CD14-positive monocyte (primary cell): Measurements from ENCODE around the gene ALKBH3. TPM values are rescaled to one million over a fixed set of nuclear protein-coding genes. Genes with fewer than 3 reads are reported as not detected.

Experiments used
- DNase-seq, 3 donors: peaks; one replicate each; pipeline ENCODE4 v3.0.0-alpha.2; 2011 to 2022
- H2AFZ ChIP-seq: 2 replicates; pipeline ENCODE4 v1.6.0; 2012; ENCODE audit warnings: mild to moderate bottlenecking, low read depth, low read length, inconsistent platforms; ENCODE audit not compliant: insufficient read depth, poor library complexity, severe bottlenecking
- H3K27ac ChIP-seq, 2 donors: 1 replicate in 1 of 2; 2 replicates in 1 of 2; pipeline ENCODE4 v1.5.1; 2012 to 2013; ENCODE audit warnings: low read length in 2 of 2, control low read depth in 1 of 2, inconsistent platforms in 1 of 2, low read depth in 1 of 2, mild to moderate bottlenecking in 1 of 2
- H3K27me3 ChIP-seq, 2 donors: one replicate each; pipeline versions ENCODE4 v1.6.0 to v1.6.1; 2011 to 2013; ENCODE audit warnings: low read length in 2 of 2; ENCODE audit not compliant: control insufficient read depth in 2 of 2, insufficient read depth in 2 of 2
- H3K36me3 ChIP-seq, 2 donors: replicated peaks in 1 of 2; 1 replicate in 1 of 2; 2 replicates in 1 of 2; pipeline versions ENCODE4 v1.5.1 to v1.6.1; 2012 to 2013; ENCODE audit warnings: low read length in 2 of 2, control low read depth in 1 of 2, inconsistent platforms in 1 of 2, mild to moderate bottlenecking in 1 of 2; ENCODE audit not compliant: insufficient read depth in 2 of 2, control insufficient read depth in 1 of 2
- H3K4me1 ChIP-seq, 2 donors: 1 replicate in 1 of 2; 2 replicates in 1 of 2; pipeline versions ENCODE4 v1.5.1 to v1.6.1; 2012 to 2013; ENCODE audit warnings: low read length in 2 of 2, control low read depth in 1 of 2, inconsistent platforms in 1 of 2, mild to moderate bottlenecking in 1 of 2, moderate library complexity in 1 of 2; ENCODE audit not compliant: insufficient read depth in 2 of 2, control insufficient read depth in 1 of 2
- H3K4me2 ChIP-seq: replicated peaks from 2 replicates; pipeline ENCODE3; 2012; ENCODE audit warnings: low read length, moderate library complexity, mild to moderate bottlenecking; ENCODE audit not compliant: poor library complexity, severe bottlenecking; ENCODE audit errors: extremely low read depth
- H3K4me3 ChIP-seq, 3 experiments: fragments of 200-600 bp in 1 of 3; sonication (generic) in 1 of 3; replicated peaks in 1 of 3; 1 replicate in 2 of 3; 2 replicates in 1 of 3; pipeline ENCODE4 v1.5.1; 2011 to 2013; ENCODE audit warnings: low read length in 3 of 3, mild to moderate bottlenecking in 3 of 3, control low read depth in 2 of 3, low read depth in 2 of 3, inconsistent platforms in 1 of 3, moderate library complexity in 1 of 3
- H3K79me2 ChIP-seq: 2 replicates; pipeline ENCODE4 v1.6.0; 2012; ENCODE audit warnings: mild to moderate bottlenecking, control low read depth, inconsistent platforms, low read length, moderate library complexity; ENCODE audit not compliant: insufficient read depth
- H3K9ac ChIP-seq: 2 replicates; pipeline ENCODE4 v1.6.0; 2017; ENCODE audit warnings: low read length, mild to moderate bottlenecking; ENCODE audit not compliant: insufficient read depth, poor library complexity, severe bottlenecking
- H3K9me3 ChIP-seq, 2 donors: replicated peaks in 1 of 2; 1 replicate in 1 of 2; 2 replicates in 1 of 2; pipeline versions ENCODE4 v1.5.1 to v1.6.1; 2012 to 2013; ENCODE audit warnings: low read length in 2 of 2, control low read depth in 1 of 2; ENCODE audit not compliant: control insufficient read depth in 1 of 2, insufficient read depth in 1 of 2
- H4K20me1 ChIP-seq: 2 replicates; pipeline ENCODE4 v1.6.0; 2012; ENCODE audit warnings: mild to moderate bottlenecking, low read length, control low read depth, moderate library complexity; ENCODE audit not compliant: insufficient read depth
- H3K27ac Mint-ChIP-seq, 7 donors: one replicate each; pipeline ENCODE4 v1.8.0; 2020; ENCODE audit warnings: mild to moderate bottlenecking in 7 of 7, mixed read lengths in 7 of 7, moderate library complexity in 6 of 7, inconsistent platforms in 2 of 7
- H3K27me3 Mint-ChIP-seq, 3 donors: one replicate each; pipeline ENCODE4 v1.8.0; 2021 to 2022; ENCODE audit warnings: low read depth in 3 of 3, mild to moderate bottlenecking in 3 of 3, mixed read lengths in 3 of 3, moderate library complexity in 3 of 3, inconsistent platforms in 1 of 3
- H3K36me3 Mint-ChIP-seq, 2 donors: one replicate each; pipeline ENCODE4 v1.8.0; 2020; ENCODE audit warnings: mixed read lengths in 2 of 2, inconsistent platforms in 1 of 2, mild to moderate bottlenecking in 1 of 2
- H3K4me1 Mint-ChIP-seq: one replicate; pipeline ENCODE4 v1.8.0; 2020; ENCODE audit warnings: mild to moderate bottlenecking, mixed read lengths
- H3K4me3 Mint-ChIP-seq, 2 donors: one replicate each; pipeline ENCODE4 v1.8.0; 2020; ENCODE audit warnings: mild to moderate bottlenecking in 2 of 2, mixed read lengths in 2 of 2, moderate library complexity in 1 of 2
- H3K9me3 Mint-ChIP-seq, 7 donors: one replicate each; pipeline ENCODE4 v1.8.0; 2020 to 2022; ENCODE audit warnings: mixed read lengths in 7 of 7, mild to moderate bottlenecking in 6 of 7, moderate library complexity in 6 of 7, inconsistent platforms in 2 of 7
- CTCF ChIP-seq: fragments of 200-600 bp; IDR thresholded peaks from one replicate; pipeline ENCODE4 v1.8.0; 2022; ENCODE audit warnings: antibody characterized with exemption, mild to moderate bottlenecking
- WGBS: methylation state at CpG from one replicate; pipeline ENCODE4 v1.1.5; 2013; ENCODE audit warnings: missing lambda C conversion rate; ENCODE audit not compliant: insufficient coverage; 5-methylcytosine and 5-hydroxymethylcytosine counted together
- intact Hi-C, 2 donors: fragments of 100-400 bp; cut with micrococcal nuclease; formaldehyde crosslinking; loops; one replicate each; pipeline versions ENCODE4 v1.15.0 to v1.15.1; 2023
- polyA plus RNA-seq, 3 donors: library from polyadenylated mRNA; depleted of rRNA in 1 of 3; unstranded in 2 of 3; stranded (reverse) in 1 of 3; fragments of 300-500 nt in 2 of 3; fragments of >200 nt in 1 of 3; fragmentation: Illumina TruSeq in 2 of 3; gene quantifications; 1 replicate in 2 of 3; 2 replicates in 1 of 3; pipeline ENCODE4 v1.2.3, GENCODE V29; 2012 to 2021

The ALKBH3 gene
- polyA plus RNA-seq, 3 donors = 22.1 to 25.8 (median 22.7) TPM

- Mint-ChIP-seq H3K27me3 (peaks cover 7 to 27% (median 18%) of the 10 kb centered on the region in 3 donors), H3K27ac (no peak overlapping the region), H3K36me3 (no peaks in the 10 kb centered on the region), H3K4me1 (no peaks in the 10 kb centered on the region), H3K4me3 (no peak overlapping the region), H3K9me3 (peaks cover 0 to 6% (median 0%) of the 10 kb centered on the region in 7 donors)
- intact Hi-C loops = no loop called here
- no peaks in the 10 kb centered on the region for H4K20me1 ChIP-seq
- no peaks in the 10 kb centered on the region for H3K36me3 ChIP-seq
- H3K4me3 ChIP-seq = no peak overlapping the region
- H3K27ac ChIP-seq = no peak overlapping the region
- H3K4me1 ChIP-seq = no peaks in the 10 kb centered on the region
- H3K9ac ChIP-seq = no peak overlapping the region
- H2AFZ ChIP-seq = no peak overlapping the region
- no peak overlapping the region for H3K4me2 ChIP-seq
- TF ChIP-seq CTCF = no peak
- 95% methylated on average over 9 of the region's 12 CpGs for WGBS
- H3K9me3 ChIP-seq = peaks cover 0 to 2% of the 10 kb centered on the region in 2 donors
- H3K27me3 ChIP-seq = peaks cover 0 to 4% of the 10 kb centered on the region in 2 donors
- H3K79me2 ChIP-seq = no peaks in the 10 kb centered on the region
- DNase-seq = no peak
Measured at GRCh38 chr11:43952401-43953342, 72.0 kb downstream of the ALKBH3 start.

GRCh38 chr11:43953521-43953920, 72.9 kb downstream of the ALKBH3 start:
- no peak for DNase-seq
- H3K36me3 ChIP-seq = no peaks in the 10 kb centered on the region
- WGBS = 89% methylated on average over 3 of the region's 6 CpGs
- intact Hi-C loops = no loop called here
- no peaks in the 10 kb centered on the region for H4K20me1 ChIP-seq
- H3K4me1 ChIP-seq = no peaks in the 10 kb centered on the region
- no peak overlapping the region for H3K4me3 ChIP-seq
- no peaks in the 10 kb centered on the region for H3K36me3 Mint-ChIP-seq
- H3K9me3 ChIP-seq = peaks cover 0 to 2% of the 10 kb centered on the region in 2 donors
- peaks cover 0 to 4% of the 10 kb centered on the region in 2 donors for H3K27me3 ChIP-seq
- H2AFZ ChIP-seq = no peak overlapping the region
- H3K9ac ChIP-seq = no peak overlapping the region
- no peaks in the 10 kb centered on the region for H3K4me1 Mint-ChIP-seq
- H3K79me2 ChIP-seq = no peaks in the 10 kb centered on the region
- H3K27me3 Mint-ChIP-seq = peaks cover 7 to 20% (median 19%) of the 10 kb centered on the region in 3 donors
- no peak overlapping the region for H3K27ac ChIP-seq
- peaks cover 0 to 10% (median 5%) of the 10 kb centered on the region in 7 donors for H3K9me3 Mint-ChIP-seq
- H3K4me3 Mint-ChIP-seq = no peak overlapping the region
- H3K4me2 ChIP-seq = no peak overlapping the region
- TF ChIP-seq CTCF = no peak
- H3K27ac Mint-ChIP-seq = no peak overlapping the region
